H1 (cell line): ENCODE results near the gene EXOSC7. TPM values are rescaled to one million over a fixed set of nuclear protein-coding genes. Genes with fewer than 3 reads are reported as not detected.

ENCODE experiments used
- CTCF ChIA-PET: fragments of 300-600 bp; sonication (Branson Sonifier 250); formaldehyde crosslinking; loops from one replicate; lab custom pipeline; 2021; ENCODE audit not compliant: partially characterized antibody; lab: Charles Lee
- POLR2A ChIA-PET: fragments of 300-600 bp; sonication (Branson Sonifier 250); formaldehyde crosslinking; loops from one replicate; lab custom pipeline; 2021; ENCODE audit warnings: inconsistent platforms; ENCODE audit not compliant: partially characterized antibody; lab: Charles Lee
- DNase-seq, 2 experiments: peaks; one replicate each; pipeline versions ENCODE4 v3.0.0 to v3.0.0-alpha.2; 2010 to 2022; ENCODE audit warnings: low spot score in 2 of 2, low read depth in 1 of 2, mixed read lengths in 1 of 2
- FAIRE-seq: peaks from 2 replicates; lab custom pipeline; 2011; peaks lifted over from hg19 to GRCh38; lab: Jason Lieb, UNC
- H2AFZ ChIP-seq: 2 replicates; pipeline ENCODE4 v1.8.1; 2012; ENCODE audit warnings: low read length, inconsistent platforms
- H2AK5ac ChIP-seq: 2 replicates; pipeline ENCODE4 v1.6.1; 2013; ENCODE audit warnings: low read depth, low read length
- H2BK120ac ChIP-seq: replicated peaks from 2 replicates; pipeline ENCODE3; 2013; ENCODE audit warnings: low read depth, low read length, inconsistent platforms
- H2BK12ac ChIP-seq: 2 replicates; pipeline ENCODE4 v1.6.1; 2013; ENCODE audit warnings: low read depth, low read length
- H2BK15ac ChIP-seq: 2 replicates; pipeline ENCODE4 v1.6.1; 2013; ENCODE audit warnings: low read length
- H2BK20ac ChIP-seq: 2 replicates; pipeline ENCODE4 v1.6.1; 2013; ENCODE audit warnings: low read length
- H2BK5ac ChIP-seq: 2 replicates; pipeline ENCODE4 v1.6.1; 2013; ENCODE audit warnings: low read depth, low read length
- H3K14ac ChIP-seq: 2 replicates; pipeline ENCODE4 v1.6.1; 2013; ENCODE audit warnings: inconsistent platforms; ENCODE audit not compliant: insufficient read length
- H3K18ac ChIP-seq: 2 replicates; pipeline ENCODE4 v1.6.1; 2013; ENCODE audit warnings: low read length; ENCODE audit errors: extremely low read depth
- H3K23ac ChIP-seq: 2 replicates; pipeline ENCODE4 v1.6.1; 2013; ENCODE audit warnings: inconsistent platforms; ENCODE audit not compliant: insufficient read length
- H3K23me2 ChIP-seq: 2 replicates; pipeline ENCODE4 v1.6.1; 2013; ENCODE audit warnings: low read depth, low read length
- H3K27ac ChIP-seq: 2 replicates; pipeline ENCODE4 v1.6.1; 2011; ENCODE audit warnings: low read depth, low read length, inconsistent platforms
- H3K27me3 ChIP-seq, 4 experiments: replicated peaks in 1 of 4; 1 replicate in 1 of 4; 2 replicates in 3 of 4; pipeline versions ENCODE4 v1.6.1 to v1.8.1; 2011 to 2013; ENCODE audit warnings: low read length in 3 of 4, mild to moderate bottlenecking in 3 of 4, inconsistent platforms in 2 of 4, mixed read lengths in 2 of 4, moderate library complexity in 1 of 4; ENCODE audit not compliant: control insufficient read depth in 3 of 4, insufficient read depth in 3 of 4; ENCODE audit errors: extremely low read depth in 1 of 4
- H3K36me3 ChIP-seq, 4 experiments: 2 replicates each; pipeline versions ENCODE4 v1.6.1 to v1.8.1; 2011 to 2013; ENCODE audit warnings: mild to moderate bottlenecking in 4 of 4, low read length in 3 of 4, moderate library complexity in 2 of 4, control low read depth in 1 of 4, inconsistent platforms in 1 of 4; ENCODE audit not compliant: insufficient read depth in 4 of 4, control insufficient read depth in 2 of 4
- H3K4ac ChIP-seq: replicated peaks from 2 replicates; pipeline ENCODE3; 2013; ENCODE audit warnings: low read length, low read depth, mixed read lengths, inconsistent platforms; ENCODE audit not compliant: insufficient read length
- H3K4me1 ChIP-seq, 4 experiments: replicated peaks in 1 of 4; 1 replicate in 1 of 4; 2 replicates in 3 of 4; pipeline versions ENCODE4 v1.6.1 to v1.8.1; 2011 to 2013; ENCODE audit warnings: low read length in 3 of 4, inconsistent platforms in 2 of 4, mixed read lengths in 1 of 4; ENCODE audit not compliant: insufficient read depth in 4 of 4, control insufficient read depth in 3 of 4
- H3K4me2 ChIP-seq, 2 experiments: 2 replicates each; pipeline versions ENCODE4 v1.6.1 to v1.8.1; 2011 to 2013; ENCODE audit warnings: low read depth in 2 of 2, low read length in 2 of 2, control low read depth in 1 of 2, inconsistent platforms in 1 of 2, mild to moderate bottlenecking in 1 of 2; ENCODE audit not compliant: insufficient read depth in 1 of 2
- H3K4me3 ChIP-seq, 4 experiments: fragments of 200-600, 300-600 bp in 1 of 4; sonication (generic), shearing (Covaris generic), sonication (Bioruptor Twin) in 1 of 4; 2 replicates each; pipeline versions ENCODE4 v1.5.1 to v1.8.1; 2011 to 2016; ENCODE audit warnings: low read length in 4 of 4, low read depth in 3 of 4, control low read depth in 2 of 4, inconsistent platforms in 2 of 4, mild to moderate bottlenecking in 2 of 4, mixed read lengths in 1 of 4, moderate library complexity in 1 of 4; ENCODE audit not compliant: insufficient read depth in 2 of 4; ENCODE audit errors: extremely low read depth in 1 of 4
- H3K56ac ChIP-seq: replicated peaks from 2 replicates; pipeline ENCODE3; 2013; ENCODE audit warnings: low read depth, mild to moderate bottlenecking, mixed read lengths, low read length, inconsistent platforms; ENCODE audit not compliant: insufficient read length
- H3K79me1 ChIP-seq: 2 replicates; pipeline ENCODE4 v1.6.1; 2013; ENCODE audit warnings: low read depth, low read length, control low read depth
- H3K79me2 ChIP-seq, 2 experiments: 2 replicates each; pipeline versions ENCODE4 v1.6.1 to v1.8.1; 2012 to 2013; ENCODE audit warnings: low read length in 2 of 2, mild to moderate bottlenecking in 2 of 2, inconsistent platforms in 1 of 2; ENCODE audit not compliant: insufficient read depth in 2 of 2, control insufficient read depth in 1 of 2
- H3K9ac ChIP-seq, 4 experiments: replicated peaks in 1 of 4; 1 replicate in 1 of 4; 2 replicates in 3 of 4; pipeline versions ENCODE4 v1.6.1 to v1.8.1; 2011 to 2013; ENCODE audit warnings: low read depth in 3 of 4, low read length in 3 of 4, control low read depth in 2 of 4, mild to moderate bottlenecking in 2 of 4, moderate library complexity in 2 of 4, inconsistent platforms in 1 of 4; ENCODE audit errors: extremely low read depth in 1 of 4
- H3K9me3 ChIP-seq, 2 experiments: 2 replicates each; pipeline versions ENCODE4 v1.6.1 to v1.8.1; 2012 to 2013; ENCODE audit warnings: mild to moderate bottlenecking in 2 of 2, moderate library complexity in 2 of 2, control low read depth in 1 of 2, inconsistent platforms in 1 of 2, low read depth in 1 of 2, low read length in 1 of 2, mixed read lengths in 1 of 2; ENCODE audit not compliant: insufficient read depth in 2 of 2
- H4K20me1 ChIP-seq, 2 experiments: replicated peaks in 1 of 2; 2 replicates each; pipeline versions ENCODE3 to v1.8.1; 2011 to 2013; ENCODE audit warnings: inconsistent platforms in 2 of 2, low read length in 2 of 2, mild to moderate bottlenecking in 1 of 2; ENCODE audit not compliant: insufficient read depth in 2 of 2, control insufficient read depth in 1 of 2
- H4K5ac ChIP-seq: 2 replicates; pipeline ENCODE4 v1.6.1; 2013; ENCODE audit warnings: low read length, low read depth, mixed read lengths, inconsistent platforms; ENCODE audit not compliant: insufficient read length
- H4K8ac ChIP-seq: 2 replicates; pipeline ENCODE4 v1.8.0; 2013; ENCODE audit warnings: mild to moderate bottlenecking, moderate library complexity, low read length, inconsistent platforms; ENCODE audit not compliant: insufficient read depth; ENCODE audit errors: extremely low read depth
- H4K91ac ChIP-seq: replicated peaks from 2 replicates; pipeline ENCODE3; 2013; ENCODE audit warnings: low read length, mixed read lengths, inconsistent platforms; ENCODE audit not compliant: insufficient read length
- EGR1 ChIP-seq: IDR thresholded peaks from 2 replicates; pipeline ENCODE4 v1.6.1; 2011; ENCODE audit warnings: low read depth, low read length, borderline replicate concordance
- JUN ChIP-seq: IDR thresholded peaks from 2 replicates; pipeline ENCODE4 v1.6.1; 2011; ENCODE audit warnings: low read depth, mild to moderate bottlenecking, improper control_type of control experiment, low read length
- JUND ChIP-seq: IDR thresholded peaks from 2 replicates; pipeline ENCODE4 v1.6.1; 2011; ENCODE audit warnings: mild to moderate bottlenecking, improper control_type of control experiment, low read length
- SP1 ChIP-seq: IDR thresholded peaks from 2 replicates; pipeline ENCODE4 v1.6.1; 2011; ENCODE audit warnings: low read depth, low read length
- SUZ12 ChIP-seq: fragments of 200-600 bp; sonication (generic); IDR thresholded peaks from 2 replicates; pipeline ENCODE4 v1.6.1; 2012; ENCODE audit warnings: mild to moderate bottlenecking, inconsistent platforms, low read length, moderate library complexity, mixed read lengths
- WGBS, 2 experiments: shearing (Covaris generic) in 1 of 2; methylation state at CpG; one replicate each; pipeline versions ENCODE4 v1.1.6 to v1.1.7; 2013 to 2015; ENCODE audit warnings: low lambda C conversion rate in 2 of 2, mixed read lengths in 2 of 2, inconsistent platforms in 1 of 2, low coverage in 1 of 2, missing lambda C conversion rate in 1 of 2; ENCODE audit not compliant: insufficient replicate concordance in 2 of 2, insufficient coverage in 1 of 2, insufficient read length in 1 of 2; ENCODE audit errors: extremely low coverage in 1 of 2, missing lambda C conversion rate in 1 of 2; 5-methylcytosine and 5-hydroxymethylcytosine counted together
- polyA plus RNA-seq, 7 experiments: library from polyadenylated mRNA; depleted of rRNA in 3 of 7; stranded (reverse) in 5 of 7; unstranded in 2 of 7; fragments of >200 nt in 5 of 7; fragments of 200-250 nt in 2 of 7; gene quantifications; 1 replicate in 5 of 7; 2 replicates in 1 of 7; 4 replicates in 1 of 7; pipeline versions ENCODE4 v1.2.1 to v1.2.3, GENCODE V29; 2011 to 2013; ENCODE audit warnings: missing spikeins in 2 of 7, mixed read lengths in 2 of 7
- total RNA-seq: library from RNA; stranded (reverse); fragmentation: NEBNext Ultra II Directional; extraction: Animal tissue kit (Norgen Biotek cat#: 25700); gene quantifications from 2 replicates; pipeline ENCODE4 v1.2.1, GENCODE V29; 2021

Gene EXOSC7
- total and polyA plus RNA-seq, 2 of the 8 experiments (the other 6 are each of a cell fraction or from before 2014, with no cell fraction given): 92.7 to 94.5 TPM

DNA sequence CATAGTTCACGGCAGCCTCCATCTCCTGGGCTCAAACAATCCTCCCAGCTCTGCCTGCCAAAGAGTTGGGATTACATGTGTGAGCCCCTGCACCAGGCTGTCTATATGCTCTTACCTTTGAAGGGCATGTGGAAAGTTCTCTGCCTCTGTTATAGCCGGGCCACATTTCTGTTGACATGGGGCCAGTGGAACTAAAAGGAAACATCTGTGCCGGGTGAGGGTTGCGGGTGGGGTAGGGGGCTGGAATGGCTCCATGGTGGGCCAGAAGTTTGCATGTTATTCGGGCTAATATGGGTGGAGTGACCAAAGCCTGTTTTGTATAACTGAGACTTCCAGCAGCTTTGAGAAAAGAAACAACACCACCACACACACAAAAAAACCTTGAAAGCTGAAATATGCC, 41.8 kb downstream of the EXOSC7 start:
- Histone ChIP-seq H3K23me2 (no peaks in the 10 kb centered on the region), H2BK12ac (no peak overlapping the region), H4K91ac (no peak overlapping the region), H3K14ac (no peak overlapping the region), H2BK120ac (no peak overlapping the region), H2BK20ac (no peak overlapping the region), H3K18ac (no peak overlapping the region), H2AFZ (no peak overlapping the region), H2BK5ac (no peak overlapping the region), H2BK15ac (no peak overlapping the region), H3K4me2 (no peak overlapping the region), H3K27me3 (no peaks in the 10 kb centered on the region), H3K4ac (no peak overlapping the region), H3K4me3 (no peak overlapping the region), H3K23ac (no peak overlapping the region), H2AK5ac (no peak overlapping the region), H3K9ac (no peak overlapping the region), H4K5ac (no peak overlapping the region), H3K79me1 (no peaks in the 10 kb centered on the region; the same call in 1 of the 2 replicates), H3K4me1 (peaks cover 0 to 5% (median 0%) of the 10 kb centered on the region in 4 experiments; a peak in 4 of 7 replicates), H3K27ac (no peak overlapping the region), H4K8ac (no peak overlapping the region), H4K20me1 (peaks cover 0 to 5% of the 10 kb centered on the region in 2 experiments), H3K9me3 (no peaks in the 10 kb centered on the region), H3K79me2 (no peaks in the 10 kb centered on the region), H3K56ac (no peak overlapping the region), H3K36me3 (peaks cover 2 to 17% (median 8%) of the 10 kb centered on the region in 4 experiments; a peak in 6 of 8 replicates)
- DNase-seq (no peak), FAIRE-seq (no peak)
- ChIA-PET CTCF (interaction anchor here (1.0 kb wide), 1 partner anchor 24 kb away, joined by 4 read pairs; no protein-coding TSS in a partner anchor), POLR2A (interaction anchor here (1.4 to 2.5 kb wide), 4 partner anchors 9 to 50 kb away, joined by 3 to 13 read pairs (median 4); partner anchors contain the start of gene CLEC3B)
- 86% methylated on average over 5 of the region's 5 CpGs; no CpG with 5 or more reads in 1 of the 2 experiments for WGBS, 2 experiments
- no peak for TF ChIP-seq EGR1
- no peak for TF ChIP-seq SP1
- TF ChIP-seq JUND: no peak
- TF ChIP-seq JUN: no peak
- no peak for TF ChIP-seq SUZ12
